Measurements from ENCODE around the gene GPHN. TPM values are rescaled to one million over a fixed set of nuclear protein-coding genes. Genes with fewer than 3 reads are reported as not detected.

The GPHN gene
- polyA plus RNA-seq, 1 of the 3 experiments (the other 2 are of a cell fraction): 6.9 TPM

- H3K4me1 ChIP-seq (ENCODE audit: control insufficient read depth in 1 of 2, insufficient read depth in 2 of 2, low read depth in 1 of 2, low read length in 1 of 2): no peaks in the 10 kb centered on the region
- H3K79me2 ChIP-seq (ENCODE audit: insufficient read depth): no peaks in the 10 kb centered on the region
- no peak overlapping the region for H3K4me3 ChIP-seq (ENCODE audit: low read depth in 2 of 2, low read length in 1 of 2)
- ChIA-PET CTCF (interaction anchor here (0.8 kb wide), 1 partner anchor 118 kb away, joined by 3 read pairs; no protein-coding TSS in a partner anchor), POLR2A (no interaction called here)
- H3K9me2 ChIP-seq: no peaks in the 10 kb centered on the region
- H3K36me3 ChIP-seq (replicated peaks in 1 of 2; ENCODE audit: control insufficient read depth in 1 of 2, insufficient read depth in 2 of 2, low read length in 1 of 2): no peaks in the 10 kb centered on the region
- DNase-seq: no peak
- H4K20me1 ChIP-seq (ENCODE audit: insufficient read depth): no peaks in the 10 kb centered on the region
- H3K9me3 ChIP-seq: no peaks in the 10 kb centered on the region
- H2AFZ ChIP-seq (ENCODE audit: low read depth): no peak overlapping the region; the same call in 1 of the 2 replicates
- no peak overlapping the region for H3K9ac ChIP-seq
- H3K4me2 ChIP-seq: no peak overlapping the region
- TF ChIP-seq SIN3A (IDR thresholded peaks at IDR 0.05; ENCODE audit: borderline replicate concordance, low read depth, low read length): no peak
- no peak for TF ChIP-seq NFIC (IDR thresholded peaks at IDR 0.05; ENCODE audit: borderline replicate concordance)
- TF ChIP-seq, protein P1, sequence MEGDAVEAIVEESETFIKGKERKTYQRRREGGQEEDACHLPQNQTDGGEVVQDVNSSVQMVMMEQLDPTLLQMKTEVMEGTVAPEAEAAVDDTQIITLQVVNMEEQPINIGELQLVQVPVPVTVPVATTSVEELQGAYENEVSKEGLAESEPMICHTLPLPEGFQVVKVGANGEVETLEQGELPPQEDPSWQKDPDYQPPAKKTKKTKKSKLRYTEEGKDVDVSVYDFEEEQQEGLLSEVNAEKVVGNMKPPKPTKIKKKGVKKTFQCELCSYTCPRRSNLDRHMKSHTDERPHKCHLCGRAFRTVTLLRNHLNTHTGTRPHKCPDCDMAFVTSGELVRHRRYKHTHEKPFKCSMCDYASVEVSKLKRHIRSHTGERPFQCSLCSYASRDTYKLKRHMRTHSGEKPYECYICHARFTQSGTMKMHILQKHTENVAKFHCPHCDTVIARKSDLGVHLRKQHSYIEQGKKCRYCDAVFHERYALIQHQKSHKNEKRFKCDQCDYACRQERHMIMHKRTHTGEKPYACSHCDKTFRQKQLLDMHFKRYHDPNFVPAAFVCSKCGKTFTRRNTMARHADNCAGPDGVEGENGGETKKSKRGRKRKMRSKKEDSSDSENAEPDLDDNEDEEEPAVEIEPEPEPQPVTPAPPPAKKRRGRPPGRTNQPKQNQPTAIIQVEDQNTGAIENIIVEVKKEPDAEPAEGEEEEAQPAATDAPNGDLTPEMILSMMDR (IDR thresholded peaks at IDR 0.05): no peak
- TF ChIP-seq RCOR1 (IDR thresholded peaks at IDR 0.05; ENCODE audit: low read length): no peak
- no peak for TF ChIP-seq POLR2AphosphoS5 (IDR thresholded peaks at IDR 0.05; ENCODE audit: low read depth, low read length)
- no peak for TF ChIP-seq EP300 (IDR thresholded peaks at IDR 0.05; ENCODE audit: borderline replicate concordance in 1 of 2, low read depth in 1 of 2, low read length in 1 of 2)
- TF ChIP-seq, protein P2, sequence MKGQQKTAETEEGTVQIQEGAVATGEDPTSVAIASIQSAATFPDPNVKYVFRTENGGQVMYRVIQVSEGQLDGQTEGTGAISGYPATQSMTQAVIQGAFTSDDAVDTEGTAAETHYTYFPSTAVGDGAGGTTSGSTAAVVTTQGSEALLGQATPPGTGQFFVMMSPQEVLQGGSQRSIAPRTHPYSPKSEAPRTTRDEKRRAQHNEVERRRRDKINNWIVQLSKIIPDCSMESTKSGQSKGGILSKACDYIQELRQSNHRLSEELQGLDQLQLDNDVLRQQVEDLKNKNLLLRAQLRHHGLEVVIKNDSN (IDR thresholded peaks at IDR 0.05; ENCODE audit: borderline replicate concordance, low read depth): no peak
- TF ChIP-seq REST (IDR thresholded peaks at IDR 0.05; ENCODE audit: low read depth, low read length): no peak
- no peak for TF ChIP-seq RFX5 (IDR thresholded peaks at IDR 0.05; ENCODE audit: low read length)
- H3F3A ChIP-seq (replicated peaks; ENCODE audit: insufficient read depth): peaks cover 7% of the 10 kb centered on the region
- no peak overlapping the region for H3K27ac ChIP-seq (ENCODE audit: low read depth in 2 of 2, low read length in 1 of 2)
- H3K27me3 ChIP-seq (ENCODE audit: insufficient read depth): no peaks in the 10 kb centered on the region
Observed at GRCh38 chr14:67158566-67158965, 650.6 kb downstream of the GPHN start.

- 73% methylated on average over 4 of the region's 4 CpGs for WGBS (ENCODE audit: low lambda C conversion rate)
- Histone ChIP-seq H3K4me2 (no peak overlapping the region), H4K20me1 (ENCODE audit: insufficient read depth) (no peaks in the 10 kb centered on the region), H3K9me2 (no peaks in the 10 kb centered on the region), H3K79me2 (ENCODE audit: insufficient read depth) (no peaks in the 10 kb centered on the region), H3K27me3 (ENCODE audit: insufficient read depth) (no peaks in the 10 kb centered on the region), H3K9ac (no peak overlapping the region), H3K4me3 (ENCODE audit: low read depth in 2 of 2, low read length in 1 of 2) (no peak overlapping the region), H3K36me3 (replicated peaks in 1 of 2; ENCODE audit: control insufficient read depth in 1 of 2, insufficient read depth in 2 of 2, low read length in 1 of 2) (no peaks in the 10 kb centered on the region), H2AFZ (ENCODE audit: low read depth) (no peak overlapping the region), H3K4me1 (ENCODE audit: control insufficient read depth in 1 of 2, insufficient read depth in 2 of 2, low read depth in 1 of 2, low read length in 1 of 2) (peaks cover 0 to under 1% of the 10 kb centered on the region in 2 experiments; a peak in 1 of 4 replicates), H3F3A (replicated peaks; ENCODE audit: insufficient read depth) (peaks cover 7% of the 10 kb centered on the region), H3K27ac (ENCODE audit: low read depth in 2 of 2, low read length in 1 of 2) (no peak overlapping the region), H3K9me3 (no peaks in the 10 kb centered on the region)
- DNase-seq: no peak
- CTCF ChIA-PET: interaction anchor here (0.8 to 2.7 kb wide), 5 partner anchors 9 to 197 kb away, joined by 3 to 17 read pairs (median 3); partner anchors contain the start of genes ATP6V1D and EIF2S1
- POLR2A ChIA-PET: no interaction called here
- TF ChIP-seq NFIC (IDR thresholded peaks at IDR 0.05; ENCODE audit: borderline replicate concordance): no peak
- TF ChIP-seq TAF1 (IDR thresholded peaks at IDR 0.05; ENCODE audit: borderline replicate concordance, low read depth, low read length): no peak
- TF ChIP-seq SIN3A (IDR thresholded peaks at IDR 0.05; ENCODE audit: borderline replicate concordance, low read depth, low read length): no peak
- no peak for TF ChIP-seq RXRA (IDR thresholded peaks at IDR 0.05; ENCODE audit: borderline replicate concordance, low read depth)
- TF ChIP-seq FOSL2 (IDR thresholded peaks at IDR 0.05; ENCODE audit: borderline replicate concordance, low read depth): no peak
- no peak for TF ChIP-seq ELF1 (IDR thresholded peaks at IDR 0.05)
- TF ChIP-seq REST (IDR thresholded peaks at IDR 0.05; ENCODE audit: low read depth, low read length): no peak
- no peak for TF ChIP-seq CHD2 (IDR thresholded peaks at IDR 0.05; ENCODE audit: low read length, partially characterized antibody)
- no peak for TF ChIP-seq MXI1 (IDR thresholded peaks at IDR 0.05; ENCODE audit: low read depth, low read length)
- no peak for TF ChIP-seq MEF2A (IDR thresholded peaks at IDR 0.05; ENCODE audit: borderline replicate concordance, low read depth)
Observed at GRCh38 chr14:67162385-67162784, 654.4 kb downstream of the GPHN start.

All from SK-N-SH (cell line).